Measurements from ENCODE around the gene ROBO1.
"Not testable (repeated sequence)": the region's sequence is repeated elsewhere in the genome, so short reads cannot be mapped to it uniquely, and the experiment has no call there.

The ROBO1 gene

GRCh38 chr3:78894787-78895186 lies 873.0 kb downstream of the ROBO1 start:
- DNase-seq: no peak

- no peak for DNase-seq
Observed at GRCh38 chr3:78893161-78893560, 874.6 kb downstream of the ROBO1 start.

- no peak for DNase-seq
Observed at GRCh38 chr3:78889348-78889747, 878.5 kb downstream of the ROBO1 start.

- DNase-seq: no peak
Observed at GRCh38 chr3:78888635-78889034, 879.2 kb downstream of the ROBO1 start.

- DNase-seq: no peak
Observed at GRCh38 chr3:78887547-78888011, 880.2 kb downstream of the ROBO1 start.

GRCh38 chr3:78887029-78887428 lies 880.8 kb downstream of the ROBO1 start:
- no peak for DNase-seq

- DNase-seq: not testable (repeated sequence)
Observed at GRCh38 chr3:78884567-78884966, 883.2 kb downstream of the ROBO1 start.

- DNase-seq: no peak
Observed at GRCh38 chr3:78882251-78882650, 885.5 kb downstream of the ROBO1 start.

GRCh38 chr3:78881501-78881900 lies 886.3 kb downstream of the ROBO1 start:
- DNase-seq: no peak

- DNase-seq: no peak
Observed at GRCh38 chr3:78880603-78881461, 887.0 kb downstream of the ROBO1 start.

- no peak for DNase-seq
Observed at GRCh38 chr3:78879295-78879860, 888.4 kb downstream of the ROBO1 start.

- DNase-seq: no peak
Observed at GRCh38 chr3:78878789-78879188, 889.0 kb downstream of the ROBO1 start.

GRCh38 chr3:78878011-78878410 lies 889.8 kb downstream of the ROBO1 start:
- DNase-seq: no peak

GRCh38 chr3:78875851-78876250 lies 891.9 kb downstream of the ROBO1 start:
- DNase-seq: no peak

- DNase-seq: no peak
Observed at GRCh38 chr3:78875436-78875835, 892.4 kb downstream of the ROBO1 start.

- no peak for DNase-seq
Observed at GRCh38 chr3:78873641-78874040, 894.2 kb downstream of the ROBO1 start.

- DNase-seq: no peak
Observed at GRCh38 chr3:78872195-78872594, 895.6 kb downstream of the ROBO1 start.

GRCh38 chr3:78871048-78871447 lies 896.8 kb downstream of the ROBO1 start:
- DNase-seq: no peak

- no peak for DNase-seq
Observed at GRCh38 chr3:78870484-78870883, 897.3 kb downstream of the ROBO1 start.

- DNase-seq: peak; percentile 85
Observed at GRCh38 chr3:78868570-78868969, 899.2 kb downstream of the ROBO1 start.

GRCh38 chr3:78867409-78868372 lies 900.1 kb downstream of the ROBO1 start:
- peak; percentile 57 for DNase-seq

GRCh38 chr3:78863306-78864203 lies 904.2 kb downstream of the ROBO1 start:
- no peak for DNase-seq

All from NCI-H1105 treated with DMSO at 0.1 percent for 48 hours (cell line).